H1 (cell line): ENCODE data around the gene OPHN1.

Experiments used
- BRCA1 ChIP-seq: IDR thresholded peaks from 2 replicates; pipeline ENCODE4 v1.6.1; 2012; ENCODE audit warnings: low read depth, low read length, improper control_type of control experiment
- CEBPB ChIP-seq: IDR thresholded peaks from 2 replicates; pipeline ENCODE4 v1.6.1; 2012; ENCODE audit warnings: low read depth, low read length
- EZH2 ChIP-seq: fragments of 200-600 bp; sonication (generic); IDR thresholded peaks from 2 replicates; pipeline ENCODE4 v1.7.1; 2012; ENCODE audit warnings: low read depth, mild to moderate bottlenecking, moderate library complexity, low read length, inconsistent platforms; ENCODE audit not compliant: severe bottlenecking
- ZNF274 ChIP-seq: IDR thresholded peaks from 2 replicates; pipeline ENCODE4 v1.7.0; 2012; ENCODE audit warnings: low read length, borderline replicate concordance; ENCODE audit errors: extremely low read depth
- TF ChIP-seq, protein P1 (sequence below), 3 experiments: IDR thresholded peaks; 1 replicate in 2 of 3; 2 replicates in 1 of 3; pipeline versions ENCODE4 v1.5.1 to v1.6.1; 2011; ENCODE audit warnings: low read length in 3 of 3, mild to moderate bottlenecking in 3 of 3, inconsistent platforms in 2 of 3, low read depth in 1 of 3, moderate library complexity in 1 of 3; ENCODE audit not compliant: insufficient read depth in 1 of 3; ENCODE audit errors: control extremely low read depth in 1 of 3
- TF ChIP-seq, protein P2 (sequence below): IDR thresholded peaks from 2 replicates; pipeline ENCODE4 v1.6.1; 2011; ENCODE audit warnings: low read depth, mild to moderate bottlenecking, low read length; ENCODE audit not compliant: insufficient read depth

DNA sequence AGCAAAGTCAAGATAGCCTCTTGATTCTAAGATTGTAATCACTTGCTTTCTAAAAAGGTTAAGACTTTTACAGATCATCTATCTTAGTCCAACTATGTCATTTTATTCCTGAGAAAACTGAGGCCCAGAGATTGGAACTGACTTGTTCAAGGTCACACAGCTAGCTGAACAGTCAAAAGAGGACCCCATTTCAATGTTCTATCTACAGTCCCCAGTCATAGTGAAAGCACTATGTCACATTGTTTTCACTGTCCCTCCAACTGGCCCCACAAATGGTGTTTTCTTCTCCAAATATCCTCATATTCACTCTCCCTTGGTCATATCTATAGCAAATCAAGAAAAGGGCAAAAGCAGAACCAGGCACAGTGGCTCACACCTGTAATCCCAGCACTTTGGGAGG is 145.2 kb downstream of the OPHN1 start:
- TF ChIP-seq, protein P1, sequence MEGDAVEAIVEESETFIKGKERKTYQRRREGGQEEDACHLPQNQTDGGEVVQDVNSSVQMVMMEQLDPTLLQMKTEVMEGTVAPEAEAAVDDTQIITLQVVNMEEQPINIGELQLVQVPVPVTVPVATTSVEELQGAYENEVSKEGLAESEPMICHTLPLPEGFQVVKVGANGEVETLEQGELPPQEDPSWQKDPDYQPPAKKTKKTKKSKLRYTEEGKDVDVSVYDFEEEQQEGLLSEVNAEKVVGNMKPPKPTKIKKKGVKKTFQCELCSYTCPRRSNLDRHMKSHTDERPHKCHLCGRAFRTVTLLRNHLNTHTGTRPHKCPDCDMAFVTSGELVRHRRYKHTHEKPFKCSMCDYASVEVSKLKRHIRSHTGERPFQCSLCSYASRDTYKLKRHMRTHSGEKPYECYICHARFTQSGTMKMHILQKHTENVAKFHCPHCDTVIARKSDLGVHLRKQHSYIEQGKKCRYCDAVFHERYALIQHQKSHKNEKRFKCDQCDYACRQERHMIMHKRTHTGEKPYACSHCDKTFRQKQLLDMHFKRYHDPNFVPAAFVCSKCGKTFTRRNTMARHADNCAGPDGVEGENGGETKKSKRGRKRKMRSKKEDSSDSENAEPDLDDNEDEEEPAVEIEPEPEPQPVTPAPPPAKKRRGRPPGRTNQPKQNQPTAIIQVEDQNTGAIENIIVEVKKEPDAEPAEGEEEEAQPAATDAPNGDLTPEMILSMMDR (IDR thresholded peaks at IDR 0.05; ENCODE audit: control extremely low read depth in 1 of 3, insufficient read depth in 1 of 3, low read depth in 1 of 3, low read length in 3 of 3), result no peak
- TF ChIP-seq, protein P2, sequence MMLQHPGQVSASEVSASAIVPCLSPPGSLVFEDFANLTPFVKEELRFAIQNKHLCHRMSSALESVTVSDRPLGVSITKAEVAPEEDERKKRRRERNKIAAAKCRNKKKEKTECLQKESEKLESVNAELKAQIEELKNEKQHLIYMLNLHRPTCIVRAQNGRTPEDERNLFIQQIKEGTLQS, result no peak
- TF ChIP-seq CEBPB, result no peak
- no peak for TF ChIP-seq EZH2
- TF ChIP-seq ZNF274, result no peak
- TF ChIP-seq BRCA1, result no peak
